PC-3 (cell line): ENCODE data around the gene KLF8. TPM values are rescaled to one million over a fixed set of nuclear protein-coding genes. Genes with fewer than 3 reads are reported as not detected.

Experiments
- ATAC-seq: fragments of 200-7000 bp; cut with Tn5 transposase; 2 replicates; pipeline ENCODE4 v1.9.1; 2020; ENCODE audit warnings: mild to moderate bottlenecking, moderate library complexity
- BruUV-seq: library from RNA; stranded (reverse); fragments of 400-500 nt; replicated peaks from 2 replicates; lab custom pipeline; 2021; lab: Mats Ljungman, UMichigan
- CTCF ChIA-PET: fragments of 300-600 bp; sonication (Branson Sonifier 250); formaldehyde crosslinking; loops from one replicate; lab custom pipeline; 2022; ENCODE audit warnings: antibody characterized with exemption; lab: Charles Lee
- POLR2A ChIA-PET: fragments of 300-600 bp; sonication (Branson Sonifier 250); formaldehyde crosslinking; loops from one replicate; lab custom pipeline; 2022; ENCODE audit warnings: antibody characterized with exemption; ENCODE audit not compliant: unreplicated experiment; lab: Charles Lee
- DNase-seq: peaks from one replicate; pipeline ENCODE4 v3.0.0-alpha.2; 2015
- H2AFZ ChIP-seq: fragments of 300-600 bp; sonication (generic); 2 replicates; pipeline ENCODE4 v1.6.0; 2016; ENCODE audit warnings: antibody characterized with exemption, low read length
- H3F3A ChIP-seq: fragments of 300-600 bp; sonication (generic); one replicate; pipeline ENCODE4 v1.6.0; 2017; ENCODE audit warnings: antibody characterized with exemption, low read length, control low read depth, mild to moderate bottlenecking; ENCODE audit not compliant: unreplicated experiment
- H3K27ac ChIP-seq: fragments of 300-600 bp; sonication (generic); 2 replicates; pipeline ENCODE4 v1.5.1; 2016; ENCODE audit warnings: mild to moderate bottlenecking, low read length
- H3K27me3 ChIP-seq: fragments of 300-600 bp; sonication (generic); 2 replicates; pipeline ENCODE4 v1.6.1; 2016; ENCODE audit warnings: low read length, mixed read lengths
- H3K36me3 ChIP-seq: fragments of 300-600 bp; sonication (generic); 2 replicates; pipeline ENCODE4 v1.6.1; 2016; ENCODE audit warnings: low read depth, mixed run types, low read length, mixed read lengths
- H3K4me1 ChIP-seq: fragments of 300-600 bp; sonication (generic); 2 replicates; pipeline ENCODE4 v1.5.1; 2016; ENCODE audit warnings: low read length; ENCODE audit not compliant: insufficient read depth
- H3K4me2 ChIP-seq: fragments of 300-600 bp; sonication (generic); 2 replicates; pipeline ENCODE4 v1.6.0; 2016; ENCODE audit warnings: low read length
- H3K4me3 ChIP-seq: fragments of 300-600 bp; sonication (generic); 2 replicates; pipeline ENCODE4 v1.5.1; 2016; ENCODE audit warnings: mild to moderate bottlenecking, low read length, mixed read lengths
- H3K79me2 ChIP-seq: fragments of 300-600 bp; sonication (generic); 2 replicates; pipeline ENCODE4 v1.6.1; 2017; ENCODE audit warnings: low read length, mixed read lengths
- H3K9ac ChIP-seq: fragments of 300-600 bp; sonication (generic); 2 replicates; pipeline ENCODE4 v1.6.0; 2016; ENCODE audit warnings: mild to moderate bottlenecking, low read length
- H3K9me2 ChIP-seq: fragments of 300-600 bp; sonication (generic); replicated peaks from 2 replicates; pipeline ENCODE4 v1.6.1; 2016; ENCODE audit warnings: mixed run types, low read length, mixed read lengths
- H3K9me3 ChIP-seq: fragments of 300-600 bp; sonication (generic); 2 replicates; pipeline ENCODE4 v1.6.1; 2016; ENCODE audit warnings: low read length, mixed read lengths
- H4K20me1 ChIP-seq: fragments of 300-600 bp; sonication (generic); 2 replicates; pipeline ENCODE4 v1.6.1; 2016; ENCODE audit warnings: low read length, mixed read lengths
- EZH2 ChIP-seq: fragments of 300-600 bp; sonication (generic); IDR thresholded peaks from one replicate; pipeline ENCODE4 v1.6.1; 2017; ENCODE audit warnings: antibody characterized with exemption, mild to moderate bottlenecking, low read length; ENCODE audit not compliant: unreplicated experiment
- EZH2phosphoT487 ChIP-seq: fragments of 300-600 bp; sonication (generic); IDR thresholded peaks from 2 replicates; pipeline ENCODE4 v1.6.1; 2018; ENCODE audit warnings: mild to moderate bottlenecking, antibody characterized with exemption, low read length, borderline replicate concordance
- intact Hi-C: fragments of 100-400 bp; cut with micrococcal nuclease; formaldehyde crosslinking; loops from 2 replicates; pipeline ENCODE4 v1.9.0; 2023
- total RNA-seq: library from RNA; depleted of rRNA; stranded (reverse); fragments of >200 nt; gene quantifications from 2 replicates; pipeline ENCODE4 v1.2.3, GENCODE V29; 2014
- TF ChIP-seq, protein P1 (sequence below): fragments of 300-600 bp; sonication (generic); conservative IDR thresholded peaks from 2 replicates; pipeline ENCODE4 v1.5.1; 2017; ENCODE audit warnings: antibody characterized with exemption, low read depth, mild to moderate bottlenecking, low read length

Gene KLF8
- total RNA-seq, 1 experiment from 2014 or later: 0.04 TPM

DNA sequence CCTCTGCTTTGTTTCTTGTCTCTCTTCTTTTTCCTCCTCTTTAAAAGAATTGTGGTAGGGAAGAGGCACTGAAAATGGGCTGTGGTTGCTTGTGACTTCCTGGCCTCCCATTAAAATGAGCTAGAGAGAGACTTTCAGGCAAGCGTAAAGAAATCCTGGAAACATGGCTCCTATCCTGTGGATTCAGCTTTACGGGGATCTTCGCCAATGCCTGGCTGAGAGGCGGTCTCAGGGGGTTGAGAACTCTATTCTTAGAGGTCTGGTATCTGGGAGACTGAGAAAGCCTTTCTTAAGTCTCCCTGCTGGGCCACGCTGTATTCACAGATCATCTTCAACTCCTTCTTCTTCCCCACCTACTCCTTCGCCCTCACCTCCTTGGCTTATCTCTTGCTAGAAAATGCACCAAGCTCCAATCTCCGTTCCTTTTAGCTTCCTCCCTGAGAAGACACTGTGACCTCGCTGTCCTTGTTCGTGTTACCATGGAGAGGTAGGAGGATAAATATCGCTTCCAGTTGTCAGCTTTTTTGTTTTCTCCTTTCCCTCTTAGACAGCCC is 542 bp upstream of the KLF8 start:
- TF ChIP-seq EZH2phosphoT487 (no peak), EZH2 (no peak)
- TF ChIP-seq, protein P1, sequence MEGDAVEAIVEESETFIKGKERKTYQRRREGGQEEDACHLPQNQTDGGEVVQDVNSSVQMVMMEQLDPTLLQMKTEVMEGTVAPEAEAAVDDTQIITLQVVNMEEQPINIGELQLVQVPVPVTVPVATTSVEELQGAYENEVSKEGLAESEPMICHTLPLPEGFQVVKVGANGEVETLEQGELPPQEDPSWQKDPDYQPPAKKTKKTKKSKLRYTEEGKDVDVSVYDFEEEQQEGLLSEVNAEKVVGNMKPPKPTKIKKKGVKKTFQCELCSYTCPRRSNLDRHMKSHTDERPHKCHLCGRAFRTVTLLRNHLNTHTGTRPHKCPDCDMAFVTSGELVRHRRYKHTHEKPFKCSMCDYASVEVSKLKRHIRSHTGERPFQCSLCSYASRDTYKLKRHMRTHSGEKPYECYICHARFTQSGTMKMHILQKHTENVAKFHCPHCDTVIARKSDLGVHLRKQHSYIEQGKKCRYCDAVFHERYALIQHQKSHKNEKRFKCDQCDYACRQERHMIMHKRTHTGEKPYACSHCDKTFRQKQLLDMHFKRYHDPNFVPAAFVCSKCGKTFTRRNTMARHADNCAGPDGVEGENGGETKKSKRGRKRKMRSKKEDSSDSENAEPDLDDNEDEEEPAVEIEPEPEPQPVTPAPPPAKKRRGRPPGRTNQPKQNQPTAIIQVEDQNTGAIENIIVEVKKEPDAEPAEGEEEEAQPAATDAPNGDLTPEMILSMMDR: no peak
- Histone ChIP-seq H3K9me2 (no peaks in the 10 kb centered on the region), H3K36me3 (no peaks in the 10 kb centered on the region), H3K79me2 (no peaks in the 10 kb centered on the region), H3K9ac (no peak overlapping the region), H3K9me3 (no peaks in the 10 kb centered on the region), H3K27me3 (no peaks in the 10 kb centered on the region), H4K20me1 (no peaks in the 10 kb centered on the region), H3F3A (no peaks in the 10 kb centered on the region), H3K4me3 (no peak overlapping the region), H2AFZ (no peak overlapping the region), H3K4me2 (no peak overlapping the region), H3K27ac (no peak overlapping the region), H3K4me1 (no peaks in the 10 kb centered on the region)
- no TSS peak for BruUV-seq
- CTCF ChIA-PET: no interaction called here
- POLR2A ChIA-PET: no interaction called here
- intact Hi-C loops: no loop called here
- DNase-seq (no peak), ATAC-seq (no peak)

DNA sequence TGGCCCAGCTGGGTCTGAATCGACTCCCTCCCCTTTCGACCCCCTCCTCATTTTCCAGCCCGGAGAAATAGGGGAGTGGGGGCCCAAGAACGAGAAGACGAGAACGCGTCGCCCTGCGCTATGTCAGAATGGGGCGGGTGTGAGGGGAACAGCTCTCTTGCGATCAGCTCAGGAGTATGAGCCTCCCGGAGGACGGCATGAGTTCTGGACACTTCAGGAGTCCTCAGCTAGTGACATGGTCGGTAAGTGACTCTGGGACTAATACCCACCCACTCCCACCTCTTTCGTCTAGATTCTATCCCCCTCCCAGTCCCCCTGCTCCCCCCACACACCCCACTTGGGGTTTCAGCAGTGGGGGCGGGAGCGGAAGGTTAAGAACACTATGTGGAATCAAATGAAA is 944 bp downstream of the KLF8 start:
- Histone ChIP-seq H3K9me2 (no peaks in the 10 kb centered on the region), H3F3A (no peaks in the 10 kb centered on the region), H3K4me2 (no peak overlapping the region), H3K4me3 (no peak overlapping the region), H4K20me1 (no peaks in the 10 kb centered on the region), H3K9ac (no peak overlapping the region), H3K27me3 (no peaks in the 10 kb centered on the region), H3K9me3 (no peaks in the 10 kb centered on the region), H3K4me1 (no peaks in the 10 kb centered on the region), H3K27ac (no peak overlapping the region), H3K79me2 (no peaks in the 10 kb centered on the region), H3K36me3 (no peaks in the 10 kb centered on the region), H2AFZ (no peak overlapping the region)
- TF ChIP-seq EZH2phosphoT487: no peak
- TF ChIP-seq, protein P1: no peak
- TF ChIP-seq EZH2: no peak
- no TSS peak for BruUV-seq
- ChIA-PET POLR2A (interaction anchor here (0.6 kb wide), 1 partner anchor 17 kb away, joined by 10 read pairs; no protein-coding TSS in a partner anchor), CTCF (no interaction called here)
- ATAC-seq (no peak), DNase-seq (no peak)
- intact Hi-C loops: no loop called here

DNA sequence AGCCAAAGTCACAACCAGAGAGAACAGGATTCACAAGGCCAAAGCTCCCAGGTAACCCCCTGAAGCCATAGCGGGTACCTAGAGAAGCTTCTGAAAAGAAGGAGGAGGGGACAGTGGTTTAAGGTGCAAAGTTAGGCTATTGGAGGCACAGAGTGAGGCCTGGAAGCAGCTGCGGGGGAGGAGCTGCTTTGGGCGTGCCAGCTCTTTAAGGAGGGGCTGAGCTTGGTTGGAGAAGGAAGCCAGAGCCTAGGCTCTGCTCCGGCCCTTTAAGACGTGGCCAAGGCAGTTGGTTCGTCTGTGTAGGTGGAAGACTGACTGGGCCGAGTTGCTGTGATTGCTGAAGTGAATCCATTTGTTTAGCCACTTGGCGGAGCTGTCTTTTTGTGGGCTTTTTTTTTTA is 1.5 kb downstream of the KLF8 start:
- Histone ChIP-seq H3K4me2 (no peak overlapping the region), H3K36me3 (no peaks in the 10 kb centered on the region), H3K79me2 (no peaks in the 10 kb centered on the region), H3F3A (no peaks in the 10 kb centered on the region), H3K9me3 (no peaks in the 10 kb centered on the region), H3K9ac (no peak overlapping the region), H3K9me2 (no peaks in the 10 kb centered on the region), H3K27me3 (no peaks in the 10 kb centered on the region), H4K20me1 (no peaks in the 10 kb centered on the region), H3K27ac (no peak overlapping the region), H3K4me1 (no peaks in the 10 kb centered on the region), H3K4me3 (no peak overlapping the region), H2AFZ (no peak overlapping the region)
- DNase-seq: no peak
- TF ChIP-seq EZH2 (no peak), EZH2phosphoT487 (no peak)
- TF ChIP-seq, protein P1: no peak
- ChIA-PET CTCF (no interaction called here), POLR2A (no interaction called here)
- intact Hi-C loops: no loop called here
- BruUV-seq: no TSS peak
- no peak for ATAC-seq
